NCI-H187 treated with DMSO at 0.1 percent for 48 hours (cell line): ENCODE measurements around the gene CELF4.

Source experiments
- DNase-seq: peaks from one replicate; lab custom pipeline; 2025; lab: John Stamatoyannopoulos, UW

Gene CELF4

GRCh38 chr18:37565101-37565976 lies at the start of gene CELF4:
Gene CELF4, minus strand, starts transcription at chr18:37565798.
- no peak for DNase-seq

GRCh38 chr18:37613253-37613565 lies 47.6 kb upstream of the CELF4 start:
- DNase-seq, result no peak

- no peak for DNase-seq
Observed at GRCh38 chr18:37612524-37613252, 47.1 kb upstream of the CELF4 start.

- DNase-seq, result no peak
Observed at GRCh38 chr18:37611614-37612279, 46.1 kb upstream of the CELF4 start.

GRCh38 chr18:37608876-37609275 lies 43.3 kb upstream of the CELF4 start:
- no peak for DNase-seq

- DNase-seq, result no peak
Observed at GRCh38 chr18:37607281-37607680, 41.7 kb upstream of the CELF4 start.

- no peak for DNase-seq
Observed at GRCh38 chr18:37604032-37604431, 38.4 kb upstream of the CELF4 start.

GRCh38 chr18:37598966-37599896 lies 33.6 kb upstream of the CELF4 start:
- DNase-seq, result no peak

- DNase-seq, result no peak
Observed at GRCh38 chr18:37598396-37598795, 32.8 kb upstream of the CELF4 start.

- DNase-seq, result no peak
Observed at GRCh38 chr18:37590346-37590745, 24.7 kb upstream of the CELF4 start.

- no peak for DNase-seq
Observed at GRCh38 chr18:37588289-37588688, 22.7 kb upstream of the CELF4 start.

GRCh38 chr18:37586656-37587225 lies 21.1 kb upstream of the CELF4 start:
- no peak for DNase-seq

- no peak for DNase-seq
Observed at GRCh38 chr18:37584952-37585695, 19.5 kb upstream of the CELF4 start.

GRCh38 chr18:37584217-37584616 lies 18.6 kb upstream of the CELF4 start:
- no peak for DNase-seq

- DNase-seq, result no peak
Observed at GRCh38 chr18:37582261-37582660, 16.7 kb upstream of the CELF4 start.

- no peak for DNase-seq
Observed at GRCh38 chr18:37578886-37579513, 13.4 kb upstream of the CELF4 start.

GRCh38 chr18:37578182-37578678 lies 12.6 kb upstream of the CELF4 start:
- no peak for DNase-seq

GRCh38 chr18:37577051-37577611 lies 11.5 kb upstream of the CELF4 start:
- DNase-seq, result no peak

- DNase-seq, result no peak
Observed at GRCh38 chr18:37575646-37576045, 10.0 kb upstream of the CELF4 start.

- no peak for DNase-seq
Observed at GRCh38 chr18:37574113-37574512, 8.5 kb upstream of the CELF4 start.
